ENCODE results near the gene CRHR1.

GRCh38 chr17:45750779-45751440 lies 33.2 kb upstream of the CRHR1 start:
- TF ChIP-seq CTCF (conservative IDR thresholded peaks at IDR 0.05) (no peak), EZH2 (IDR thresholded peaks at IDR 0.05; ENCODE audit: low read depth) (no peak)
